OCI-M2 (cell line): ENCODE results near the gene PPP6C.
"Not testable (repeated sequence)": the region's sequence is repeated elsewhere in the genome, so short reads cannot be mapped to it uniquely, and the experiment has no call there.

ENCODE experiments used
- DNase-seq: peaks from one replicate; lab custom pipeline; 2025; ENCODE audit not compliant: unreplicated experiment; lab: John Stamatoyannopoulos, UW

Gene PPP6C

DNA sequence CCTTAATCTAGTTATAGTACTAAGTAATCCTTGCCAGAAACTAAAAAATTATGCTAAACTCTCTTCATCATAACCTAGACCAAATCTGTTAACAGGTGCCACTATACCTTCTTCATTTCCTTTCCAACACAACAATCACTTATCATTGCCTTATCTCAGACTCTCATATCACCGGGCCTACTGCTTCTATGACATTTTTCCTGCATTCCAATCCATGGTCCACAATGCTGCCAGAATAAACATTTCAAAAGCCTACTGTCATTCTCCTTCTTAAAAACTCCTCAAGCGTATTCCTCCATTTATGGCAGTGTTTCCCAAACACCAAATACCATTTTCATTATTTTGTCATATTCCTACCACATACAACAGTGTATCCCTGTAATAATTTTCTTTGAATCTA is 6.5 kb downstream of the PPP6C start:
- no peak for DNase-seq

DNA sequence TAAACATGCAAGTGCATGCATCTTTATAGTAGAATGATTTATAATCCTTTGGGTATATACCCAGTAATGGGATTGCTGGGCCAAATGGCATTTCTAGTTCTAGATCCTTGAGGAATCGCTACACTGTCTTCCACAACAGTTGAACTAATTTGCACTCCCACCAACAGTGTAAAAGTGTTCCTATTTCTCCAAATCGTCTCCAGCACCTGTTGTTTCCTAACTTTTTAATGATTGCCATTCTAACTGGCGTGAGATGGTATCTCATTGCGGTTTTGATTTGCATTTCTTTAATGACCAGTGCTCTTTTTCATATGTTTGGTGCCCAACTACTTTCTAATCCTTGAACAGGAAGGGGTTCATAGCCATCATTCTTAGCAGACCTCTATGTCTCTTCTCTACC is 7.8 kb downstream of the PPP6C start:
- DNase-seq: not testable (repeated sequence)

DNA sequence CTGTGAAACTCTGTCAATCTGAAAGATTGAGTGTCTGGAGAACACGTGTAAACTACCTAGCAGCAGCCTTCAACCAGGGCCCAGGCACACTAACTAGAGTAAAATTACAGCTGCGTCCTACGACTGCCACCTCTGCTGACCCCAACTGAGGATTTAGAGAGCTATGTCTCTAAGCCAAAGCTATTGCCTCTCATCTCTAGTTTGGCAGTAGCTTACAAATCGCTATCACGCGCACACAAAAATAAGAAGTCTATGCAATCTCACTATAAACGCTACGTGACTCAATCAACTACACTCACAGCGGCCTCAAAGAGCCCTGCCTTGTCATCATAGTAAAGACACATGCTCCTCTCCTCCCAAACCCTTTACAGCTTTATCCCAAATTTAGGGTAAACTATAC is 8.7 kb downstream of the PPP6C start:
- no peak for DNase-seq

DNA sequence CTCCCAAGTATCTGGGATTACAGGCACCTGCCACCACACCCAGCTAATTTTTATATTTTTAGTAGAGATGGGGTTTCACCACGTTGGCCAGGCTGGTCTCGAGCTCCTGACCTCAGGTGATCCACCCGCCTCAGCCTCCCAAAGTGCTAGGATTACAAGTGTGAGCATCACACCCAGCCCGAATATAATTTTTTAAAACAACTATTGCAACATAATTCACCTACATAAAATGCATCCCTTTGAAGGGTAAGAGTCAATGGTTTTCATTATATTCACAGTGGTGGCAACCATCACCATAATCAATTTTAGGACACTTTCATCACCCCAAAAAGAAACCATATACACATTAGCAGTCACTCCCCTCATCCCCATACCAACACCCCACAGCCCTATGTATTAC is 9.8 kb downstream of the PPP6C start:
- DNase-seq: not testable (repeated sequence)

DNA sequence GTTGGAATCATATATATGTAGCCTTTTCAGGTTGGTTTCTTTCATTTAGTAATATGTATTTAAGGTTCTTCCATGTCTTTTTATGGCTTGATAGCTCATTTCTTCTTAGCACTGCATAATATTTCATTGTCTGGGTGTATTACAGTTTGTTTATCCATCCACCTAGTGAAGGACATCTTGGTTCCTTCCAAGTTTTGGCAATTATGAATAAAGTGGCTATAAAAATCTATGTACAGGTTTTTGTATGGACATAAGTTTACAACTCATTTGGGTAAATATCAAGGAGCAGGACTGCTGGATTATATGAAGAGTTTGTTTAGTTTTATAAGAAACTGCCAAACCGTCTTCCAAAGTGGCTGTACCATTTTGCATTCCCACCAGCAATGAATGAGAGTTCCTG is 11.7 kb downstream of the PPP6C start:
- no peak for DNase-seq

DNA sequence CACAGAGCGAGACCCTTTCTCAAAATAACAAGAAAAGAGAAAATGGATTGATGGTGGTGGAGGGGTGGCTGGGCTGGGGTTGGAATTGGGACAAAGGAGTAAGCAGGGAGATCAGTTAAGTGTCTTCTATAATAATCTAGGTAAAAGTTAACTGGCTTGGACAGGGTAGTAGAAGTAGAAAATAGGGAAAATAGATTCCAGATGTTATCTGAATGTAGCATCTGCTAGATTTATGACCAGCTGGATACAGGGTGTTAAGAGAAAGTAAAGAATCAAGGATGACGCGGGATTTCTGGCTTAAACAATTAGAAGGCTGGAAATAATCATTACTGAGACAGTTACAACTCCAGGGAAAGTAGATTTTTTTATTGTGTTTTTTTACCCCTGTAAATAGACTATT is 13.0 kb downstream of the PPP6C start:
- DNase-seq: no peak

DNA sequence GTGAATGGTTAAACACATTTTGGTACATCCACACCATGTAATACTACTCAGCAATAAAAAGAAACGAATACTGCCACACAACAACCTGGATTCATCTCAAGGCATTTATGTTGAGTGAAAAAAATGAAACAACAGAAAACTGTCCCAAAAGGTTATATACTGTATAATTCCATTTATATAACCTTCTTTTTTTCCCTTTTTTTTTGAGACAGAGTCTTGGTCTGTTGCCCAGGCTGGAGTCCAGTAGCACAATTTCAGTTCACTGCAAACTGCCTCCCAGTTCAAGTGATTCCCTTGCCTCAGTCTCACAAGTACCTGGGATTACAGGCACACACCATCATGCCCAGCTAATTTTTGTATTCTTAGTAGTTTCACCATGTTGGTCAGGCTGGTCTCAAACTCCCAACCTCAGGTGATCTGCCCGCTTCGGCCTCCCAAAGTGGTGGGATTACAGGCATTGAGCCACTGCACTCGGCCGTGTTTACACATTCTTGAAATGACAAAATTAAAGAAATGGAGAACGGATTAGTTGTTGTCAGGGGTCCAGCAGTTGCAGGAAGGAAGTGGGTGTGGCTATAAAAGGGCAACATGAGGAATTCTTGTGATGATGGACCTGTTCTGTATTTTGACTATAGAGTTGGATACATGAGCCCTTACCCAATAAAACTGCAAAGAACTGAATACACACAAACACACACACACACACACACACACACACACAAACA is 17.4 kb downstream of the PPP6C start:
- DNase-seq: no peak

DNA sequence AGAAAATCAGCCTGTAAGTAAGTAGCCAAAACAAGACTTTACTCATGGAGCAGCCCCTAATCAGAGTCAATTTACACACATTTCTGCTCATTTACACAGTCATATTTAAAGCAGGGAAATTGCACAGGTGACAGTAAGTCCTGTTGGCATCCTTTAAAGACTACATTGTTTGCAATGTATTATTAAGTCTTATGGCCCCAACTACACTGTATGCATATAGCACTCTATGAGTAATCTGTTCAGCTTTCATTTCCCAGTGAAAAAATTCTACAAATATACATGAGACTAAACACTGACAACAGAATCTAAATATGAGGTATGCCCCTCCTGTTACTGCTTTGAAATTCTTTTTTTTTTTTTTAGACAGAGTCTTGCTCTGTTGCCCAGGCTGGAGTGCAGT is 19.7 kb downstream of the PPP6C start:
- no peak for DNase-seq

DNA sequence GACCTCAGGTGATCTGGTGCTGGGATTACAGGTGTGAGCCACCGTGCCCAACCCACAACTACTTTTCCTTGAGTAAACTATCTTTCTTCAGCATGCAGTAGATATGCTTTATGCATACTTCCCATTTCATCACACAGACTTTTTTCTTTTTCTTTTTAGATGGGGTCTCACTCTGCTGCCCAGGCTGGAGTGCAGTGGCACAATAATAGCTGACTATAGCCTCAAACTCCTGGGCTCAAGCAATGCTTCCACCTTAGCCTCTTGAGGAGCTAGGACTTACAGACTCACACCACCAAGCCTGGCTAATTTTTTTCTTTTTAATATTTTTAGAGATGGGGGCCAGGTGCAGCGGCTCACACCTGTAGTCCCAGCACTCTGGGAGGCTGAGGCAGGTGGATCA is 22.8 kb downstream of the PPP6C start:
- DNase-seq: no peak

DNA sequence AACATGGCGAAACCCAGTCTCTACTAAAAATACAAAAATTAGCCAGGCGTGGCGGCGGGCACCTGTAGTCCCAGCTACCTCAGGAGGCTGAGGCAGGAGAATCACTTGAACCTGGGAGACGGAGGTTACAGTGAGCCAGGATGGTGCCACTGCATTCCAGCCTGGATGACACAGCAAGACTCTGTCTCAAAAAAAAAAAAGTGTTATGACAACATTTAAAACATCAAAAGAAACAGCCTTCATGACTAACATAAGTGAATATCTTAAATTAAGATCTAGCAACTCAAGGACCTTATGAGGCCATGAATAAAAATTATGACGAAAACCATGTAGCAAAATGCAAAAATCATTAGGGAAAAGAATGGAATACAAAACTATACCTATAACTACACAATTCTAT is 26.7 kb downstream of the PPP6C start:
- not testable (repeated sequence) for DNase-seq

DNA sequence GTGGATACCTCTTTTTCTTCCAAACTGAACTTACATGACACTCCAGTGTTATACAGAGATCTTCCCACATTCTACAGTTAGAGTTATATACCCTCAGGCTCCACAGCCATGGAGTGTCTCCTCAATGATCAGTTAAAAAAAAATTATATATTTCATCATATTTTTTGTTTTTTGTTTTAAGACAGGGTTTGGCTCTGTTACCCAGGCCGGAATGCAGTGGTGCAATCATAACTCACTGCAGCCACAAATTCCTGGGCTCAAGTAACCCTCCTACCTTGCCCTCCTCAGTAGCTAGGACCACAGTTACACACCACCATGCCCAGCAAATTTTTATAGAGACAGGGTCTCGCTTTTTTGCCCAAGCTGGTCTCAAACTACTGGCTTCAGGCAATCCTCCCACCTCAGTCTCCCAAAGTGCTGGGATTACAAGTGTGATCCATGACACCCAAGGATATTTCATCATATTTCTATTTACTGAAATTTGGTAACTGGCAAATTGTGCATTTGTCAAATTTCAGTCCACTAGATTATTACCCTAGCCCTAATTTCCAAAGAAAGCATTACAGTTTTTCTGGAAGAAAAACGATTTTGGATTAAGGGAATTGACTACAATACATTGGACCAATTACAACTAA is 28.2 kb downstream of the PPP6C start:
- DNase-seq: no peak

DNA sequence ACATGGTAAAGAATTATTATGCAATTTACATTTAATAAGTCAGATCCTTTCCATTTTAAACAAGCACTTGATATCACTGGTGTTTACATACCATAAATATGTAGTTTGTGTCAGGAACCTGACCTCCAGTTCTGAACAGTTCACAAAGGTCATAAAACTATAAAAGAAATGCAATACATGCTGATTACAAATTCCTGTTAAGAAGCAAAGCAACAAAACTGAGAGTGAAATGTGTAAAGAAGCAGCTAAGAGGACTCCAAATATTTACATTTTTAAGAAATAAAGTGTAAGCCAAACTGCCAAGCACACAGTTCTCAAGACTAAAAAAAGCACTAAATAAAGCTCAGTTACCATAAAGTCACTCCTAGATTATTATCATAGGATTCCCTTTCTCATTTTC is 28.9 kb downstream of the PPP6C start:
- no peak for DNase-seq

DNA sequence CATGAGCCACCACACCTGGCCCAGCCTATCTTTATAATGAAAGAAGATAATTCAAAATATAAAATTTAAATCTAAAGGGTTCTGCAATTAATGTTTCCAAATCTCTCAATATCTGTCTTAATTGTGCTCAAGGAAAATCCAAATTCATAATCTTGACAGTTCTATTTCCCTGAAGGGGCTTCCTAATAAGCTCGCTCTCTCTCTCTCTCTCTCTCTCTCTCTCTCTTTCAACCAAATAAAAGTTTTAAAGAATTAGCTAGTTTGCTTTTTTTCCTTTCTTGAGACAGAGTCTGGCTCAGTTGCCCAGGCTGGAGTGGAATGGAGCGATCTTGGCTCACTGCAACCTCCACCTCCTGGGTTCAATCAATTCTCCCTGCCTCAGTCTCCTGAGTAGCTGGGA is 33.1 kb downstream of the PPP6C start:
- DNase-seq: no peak

DNA sequence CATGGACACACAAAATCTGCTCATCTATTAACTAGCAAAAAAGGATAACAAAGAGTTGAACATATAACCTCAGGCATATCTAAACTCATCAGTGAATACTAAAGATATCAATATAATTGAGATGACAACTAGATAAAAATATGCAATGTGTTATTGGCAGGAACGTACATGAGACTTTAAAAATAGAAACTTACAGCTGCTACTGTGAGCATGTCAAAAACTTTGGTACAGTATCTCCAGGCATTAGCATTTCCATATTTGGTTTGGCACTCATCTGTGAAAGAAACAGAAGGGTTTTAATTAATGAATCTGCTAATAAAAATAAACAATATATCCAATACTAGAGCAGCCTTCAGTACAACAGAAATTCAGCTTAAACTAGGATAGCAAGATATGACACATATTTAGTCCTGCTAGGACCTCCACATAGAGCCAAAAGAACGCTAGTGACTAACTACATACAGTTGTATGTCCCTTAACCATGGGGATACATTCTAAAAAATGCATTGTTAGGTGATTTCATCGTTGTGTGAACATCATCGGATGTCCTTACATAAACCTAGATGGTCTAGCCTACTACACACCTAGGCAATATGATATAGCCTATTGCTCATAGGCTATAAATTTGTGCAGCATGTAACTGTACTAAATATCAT is 35.8 kb downstream of the PPP6C start:
- no peak for DNase-seq

DNA sequence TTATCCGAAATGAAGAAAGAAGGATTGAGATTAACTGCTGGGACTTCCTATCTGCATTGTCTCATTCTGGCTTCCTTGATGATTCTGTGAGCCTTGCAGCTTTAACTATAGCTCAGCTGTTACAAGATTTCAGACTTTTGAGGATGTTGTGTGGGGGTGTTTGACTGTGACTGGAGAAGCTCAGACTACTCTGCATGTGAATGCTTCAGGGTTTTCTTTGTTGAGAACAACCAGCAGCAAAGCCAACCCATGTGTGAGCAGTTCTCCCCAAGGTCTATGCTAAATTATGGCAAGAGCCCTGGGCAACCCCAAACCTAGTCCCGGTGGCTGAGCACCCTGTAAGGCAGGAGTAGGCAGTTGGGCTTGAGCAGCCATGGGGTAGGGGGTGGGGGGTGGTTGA is 37.9 kb downstream of the PPP6C start:
- no peak for DNase-seq

DNA sequence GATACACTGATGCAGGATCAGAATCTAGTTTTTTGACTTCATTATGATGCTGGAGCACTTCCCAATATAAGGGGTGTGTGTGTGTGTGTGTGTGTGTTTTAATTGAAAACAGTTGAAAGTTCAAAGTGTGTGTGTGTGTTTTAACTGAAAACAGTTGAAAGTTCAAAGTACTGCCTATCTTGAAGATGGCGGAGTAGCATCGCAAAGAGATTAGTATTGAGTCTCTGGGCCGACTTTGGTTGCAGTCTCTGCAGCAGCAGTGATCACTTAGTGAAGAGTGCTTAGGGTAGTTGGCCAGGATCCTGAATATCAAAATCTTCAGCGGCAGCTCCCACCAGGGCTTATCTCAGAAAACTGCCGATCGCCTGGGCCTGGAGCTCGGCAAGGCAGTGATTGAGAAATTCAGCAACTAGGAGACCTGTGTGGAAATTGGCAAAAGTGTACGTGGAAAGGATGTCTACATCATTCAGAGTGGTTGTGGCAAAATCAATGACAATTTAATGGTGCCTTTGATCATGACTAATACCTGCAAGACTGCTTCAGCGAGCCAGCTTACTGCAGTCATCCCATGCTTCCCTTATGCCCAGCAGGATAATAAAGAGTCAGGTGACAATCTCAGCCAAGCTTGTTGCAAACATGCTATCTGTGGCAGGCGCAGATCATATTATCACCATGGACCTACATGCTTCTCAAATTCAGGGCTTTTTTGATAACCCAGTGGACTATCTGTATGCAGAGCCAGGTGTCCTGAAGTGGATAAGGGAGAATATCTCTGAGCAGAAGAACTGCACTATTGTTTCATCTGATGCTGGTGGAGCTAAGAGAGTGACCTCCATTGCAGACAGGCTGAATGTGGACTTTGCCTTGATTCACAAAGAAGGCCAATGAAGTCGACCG is 39.0 kb downstream of the PPP6C start:
- DNase-seq: no peak

DNA sequence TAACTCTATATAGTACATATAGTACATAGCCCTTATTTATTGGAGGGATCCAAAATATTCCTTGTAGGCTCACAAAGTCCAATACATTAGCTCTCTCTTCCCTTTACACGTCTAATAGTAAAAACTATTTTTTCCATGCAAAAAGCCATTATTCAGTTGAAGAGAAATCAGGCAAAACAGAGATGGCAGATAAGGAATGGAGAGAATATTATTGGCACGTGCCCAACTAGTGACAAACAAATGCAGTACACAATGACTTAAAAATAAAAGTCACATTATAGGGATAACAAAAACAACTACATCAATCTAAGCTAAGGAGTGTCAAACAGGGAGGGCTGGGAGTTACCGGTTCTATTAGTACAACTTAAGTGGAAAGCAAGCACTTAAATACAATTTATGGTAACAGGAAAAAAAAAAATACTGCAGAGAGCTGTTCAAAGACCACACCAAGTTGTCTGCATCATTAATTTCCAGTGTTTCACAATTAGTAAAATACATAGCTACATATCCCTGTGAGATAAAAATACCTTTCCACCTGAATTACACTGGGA is 42.1 kb downstream of the PPP6C start:
- no peak for DNase-seq

DNA sequence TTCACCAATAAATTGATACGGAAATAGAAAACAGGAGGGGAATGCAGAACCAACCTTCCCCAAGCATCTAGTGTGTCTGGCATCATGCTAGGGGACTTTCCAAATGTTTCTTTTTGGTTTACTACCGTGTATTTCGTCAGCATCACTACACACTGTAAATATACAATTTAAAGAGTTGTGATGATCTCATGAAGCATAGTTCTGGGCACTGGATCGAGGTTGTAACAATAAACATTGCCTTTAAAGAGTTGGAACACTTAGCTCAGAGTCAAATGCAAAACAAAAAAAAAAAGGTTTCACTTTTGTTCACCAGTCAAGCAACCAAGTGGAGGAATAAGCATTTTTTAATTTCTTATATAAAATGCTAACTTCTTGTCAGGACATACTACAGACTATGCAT is 43.4 kb downstream of the PPP6C start:
- no peak for DNase-seq

DNA sequence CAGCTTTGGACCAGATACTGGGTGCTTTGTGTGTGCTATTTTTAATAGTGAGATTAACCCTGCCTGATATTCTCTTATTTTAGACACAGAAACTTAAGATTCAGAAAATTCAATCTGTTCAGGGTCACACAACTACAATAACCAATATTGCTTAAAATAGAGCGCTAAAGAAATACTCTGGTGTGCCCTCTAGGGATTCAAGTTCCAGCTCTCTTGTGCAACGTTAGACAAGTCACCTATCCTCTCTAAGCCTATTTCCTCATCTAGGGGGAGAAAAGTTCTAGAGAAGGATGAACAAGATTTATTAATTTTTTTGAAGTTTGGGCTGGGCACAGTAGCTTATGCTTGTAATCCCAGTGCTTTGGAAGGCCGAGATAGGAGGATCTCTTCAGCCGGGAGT is 44.2 kb downstream of the PPP6C start:
- DNase-seq: no peak

DNA sequence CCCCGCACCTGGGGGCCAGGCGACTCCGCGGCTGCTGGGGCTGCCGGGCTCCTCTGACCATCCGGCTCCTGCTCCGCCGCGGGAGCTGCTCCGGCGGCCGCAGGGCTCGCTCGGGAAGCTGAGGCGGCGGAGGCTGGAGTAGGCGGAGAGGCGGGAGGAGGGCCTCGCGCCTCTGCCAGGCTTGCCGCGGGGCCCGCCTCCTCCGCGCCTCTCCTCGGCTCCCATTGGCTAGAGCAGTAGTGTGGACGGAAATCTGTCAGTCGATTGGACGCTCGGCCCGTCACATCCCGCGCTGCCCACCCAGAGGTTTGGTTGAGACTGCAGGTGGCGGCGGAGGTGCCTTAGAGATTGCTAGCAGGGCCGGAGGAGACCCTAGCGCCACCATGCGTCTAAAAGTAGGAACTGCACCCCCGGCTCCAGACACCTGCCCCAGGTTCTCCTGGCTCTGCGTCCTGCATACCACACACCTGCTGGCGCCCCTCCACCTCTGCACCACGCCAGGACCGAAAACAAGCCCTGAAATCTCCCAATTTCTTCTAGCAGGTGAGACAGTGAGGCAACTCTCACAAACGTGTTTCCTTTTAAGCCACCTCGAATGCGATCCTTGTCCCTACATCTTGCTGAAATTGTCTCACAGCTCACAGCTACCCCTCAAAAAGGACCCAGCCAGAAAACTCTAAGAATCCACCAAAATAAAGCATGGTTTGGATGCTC is 46.1 kb downstream of the PPP6C start, which contains the start of gene SCAI:
TSS of gene SCAI (minus strand) at position 152 of the 714 bp plus-strand sequence. CDS start at position 61, 91 bp downstream.
- DNase-seq: peak; percentile 84
